ENCODE measurements around the gene FAM187B.

DNA sequence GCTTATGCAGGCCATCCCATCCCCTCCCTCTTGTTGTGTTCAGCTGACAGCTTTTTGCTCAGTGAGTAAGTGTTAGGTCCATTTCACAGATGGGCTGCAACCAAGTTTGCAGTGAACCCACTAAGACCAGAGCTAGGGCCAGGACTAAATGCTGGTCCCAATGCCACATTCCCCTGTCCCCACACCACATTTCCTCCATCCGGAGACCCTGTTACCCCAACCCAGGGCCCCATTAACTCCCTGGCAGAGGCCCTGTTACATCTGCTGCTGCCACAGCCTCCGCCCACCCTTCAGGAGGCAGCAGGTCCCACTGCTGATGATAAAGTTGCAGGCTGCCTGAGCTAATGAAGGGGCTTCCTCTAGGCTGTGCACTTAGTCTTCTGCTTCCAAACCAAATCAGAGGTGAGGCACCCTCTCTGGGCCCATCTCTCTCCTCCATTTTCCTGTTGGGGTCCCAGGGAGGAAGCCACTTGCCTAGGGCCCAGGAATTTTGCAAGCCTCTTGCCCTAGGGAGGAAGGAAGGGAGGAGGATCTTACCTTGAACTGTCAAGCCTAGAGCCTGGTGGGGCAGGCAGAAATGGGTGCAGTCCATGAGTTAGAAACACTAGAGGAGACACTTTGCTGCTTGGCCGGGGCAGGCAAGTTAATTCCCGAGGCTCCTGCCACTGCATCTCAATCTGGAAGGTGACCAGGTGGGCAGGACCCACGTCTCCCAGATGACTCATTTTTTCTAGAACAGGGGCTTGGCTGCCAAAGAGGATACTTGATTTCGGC, 36.8 kb upstream of the FAM187B start:
- TF ChIP-seq, protein P1, sequence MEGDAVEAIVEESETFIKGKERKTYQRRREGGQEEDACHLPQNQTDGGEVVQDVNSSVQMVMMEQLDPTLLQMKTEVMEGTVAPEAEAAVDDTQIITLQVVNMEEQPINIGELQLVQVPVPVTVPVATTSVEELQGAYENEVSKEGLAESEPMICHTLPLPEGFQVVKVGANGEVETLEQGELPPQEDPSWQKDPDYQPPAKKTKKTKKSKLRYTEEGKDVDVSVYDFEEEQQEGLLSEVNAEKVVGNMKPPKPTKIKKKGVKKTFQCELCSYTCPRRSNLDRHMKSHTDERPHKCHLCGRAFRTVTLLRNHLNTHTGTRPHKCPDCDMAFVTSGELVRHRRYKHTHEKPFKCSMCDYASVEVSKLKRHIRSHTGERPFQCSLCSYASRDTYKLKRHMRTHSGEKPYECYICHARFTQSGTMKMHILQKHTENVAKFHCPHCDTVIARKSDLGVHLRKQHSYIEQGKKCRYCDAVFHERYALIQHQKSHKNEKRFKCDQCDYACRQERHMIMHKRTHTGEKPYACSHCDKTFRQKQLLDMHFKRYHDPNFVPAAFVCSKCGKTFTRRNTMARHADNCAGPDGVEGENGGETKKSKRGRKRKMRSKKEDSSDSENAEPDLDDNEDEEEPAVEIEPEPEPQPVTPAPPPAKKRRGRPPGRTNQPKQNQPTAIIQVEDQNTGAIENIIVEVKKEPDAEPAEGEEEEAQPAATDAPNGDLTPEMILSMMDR (IDR thresholded peaks at IDR 0.05; ENCODE audit: poor library complexity): no peak
- TF ChIP-seq EZH2 (IDR thresholded peaks at IDR 0.05; ENCODE audit: borderline replicate concordance) (no peak), EZH2phosphoT487 (IDR thresholded peaks at IDR 0.05; ENCODE audit: low read depth, severe bottlenecking, unreplicated experiment) (no peak)

All from hepatocyte (in vitro differentiated cells).